ENCODE measurements around the gene PTPRN2. TPM values are rescaled to one million over a fixed set of nuclear protein-coding genes. Genes with fewer than 3 reads are reported as not detected.

Gene PTPRN2
- total and polyA plus RNA-seq, 9 of the 15 experiments (the other 6 are each of a cell fraction or from before 2014, with no cell fraction given): not detected

DNA sequence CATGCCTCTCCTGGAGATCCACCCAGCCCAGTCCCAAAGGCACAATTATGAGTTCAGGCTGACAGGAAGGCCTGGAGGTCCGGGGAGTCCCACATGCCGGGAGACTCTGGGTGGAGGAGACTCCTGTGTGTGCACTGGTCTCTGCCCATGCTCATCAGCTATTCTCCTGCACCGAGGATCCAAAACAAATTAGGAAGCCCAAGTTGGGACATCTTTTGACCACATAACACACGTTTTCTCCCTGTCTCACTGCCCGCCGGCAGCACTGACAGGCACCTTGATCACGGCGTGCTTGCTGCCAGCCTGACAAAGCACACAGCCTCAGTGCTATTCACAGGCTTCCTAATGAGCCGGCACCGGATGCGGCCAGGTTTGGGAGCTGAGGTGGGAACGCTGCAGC is 412.7 kb downstream of the PTPRN2 start:
- no peaks in the 10 kb centered on the region for H3K9me1 ChIP-seq (ENCODE audit: control insufficient read depth, insufficient read depth, low read length)
- FAIRE-seq (no peak), DNase-seq (ENCODE audit: extremely low read depth in 1 of 4, low spot score in 3 of 4) (no peak), ATAC-seq (no peak)
- intact Hi-C loops (cut with micrococcal nuclease): no loop called here
- no peak overlapping the region for H3K4me3 ChIP-seq
- no peaks in the 10 kb centered on the region for H3K9me3 ChIP-seq (replicated peaks; ENCODE audit: control insufficient read depth, insufficient read depth, low read depth, low read length)
- H3K4me2 ChIP-seq (ENCODE audit: insufficient read depth, low read length): no peak overlapping the region
- H3K79me2 ChIP-seq (ENCODE audit: control insufficient read depth, insufficient read depth, low read length): no peaks in the 10 kb centered on the region
- POLR2A ChIA-PET: interaction anchor here (0.6 kb wide), 1 partner anchor 24 kb away, joined by 4 read pairs; no protein-coding TSS in a partner anchor
- in situ Hi-C loops (cut with MboI): no loop called here
- CTCF ChIA-PET (ENCODE audit: low intra/inter-chr PET ratio): no interaction called here
- H3K4me1 ChIP-seq (replicated peaks in 1 of 2; ENCODE audit: control insufficient read depth in 2 of 2, insufficient read depth in 2 of 2, low read length in 2 of 2): no peaks in the 10 kb centered on the region
- TF ChIP-seq SP2 (IDR thresholded peaks at IDR 0.05; ENCODE audit: extremely low read depth, low read depth, low read length, poor library complexity, severe bottlenecking) (no peak), ZNF584 (CRISPR knock-in tag; IDR thresholded peaks at IDR 0.05; ENCODE audit: low read depth) (no peak), PTBP1 (IDR thresholded peaks at IDR 0.05; ENCODE audit: low read depth, low read length) (no peak), NR2C2 (CRISPR knock-in tag; IDR thresholded peaks at IDR 0.05) (no peak), NR2C2 (tag; IDR thresholded peaks at IDR 0.05) (no peak), SFPQ (IDR thresholded peaks at IDR 0.05; ENCODE audit: low read depth, low read length) (no peak), DIDO1 (tag; IDR thresholded peaks at IDR 0.05; ENCODE audit: low read depth) (no peak), PTRF (tag; IDR thresholded peaks at IDR 0.05) (no peak), SMC3 (conservative IDR thresholded peaks at IDR 0.05; ENCODE audit: insufficient read depth, low read depth, low read length) (no peak), TCF7L2 (IDR thresholded peaks at IDR 0.05; ENCODE audit: low read depth, low read length) (no peak), PYGO2 (tag; IDR thresholded peaks at IDR 0.05) (no peak), GATAD2B (IDR thresholded peaks at IDR 0.05; ENCODE audit: borderline replicate concordance) (no peak), SP1 (CRISPR knock-in tag; IDR thresholded peaks at IDR 0.05) (no peak), ZNF197 (CRISPR knock-in tag; IDR thresholded peaks at IDR 0.05; ENCODE audit: low read depth) (no peak), KLF1 (tag; IDR thresholded peaks at IDR 0.05) (no peak)
- TF ChIP-seq, protein P1, sequence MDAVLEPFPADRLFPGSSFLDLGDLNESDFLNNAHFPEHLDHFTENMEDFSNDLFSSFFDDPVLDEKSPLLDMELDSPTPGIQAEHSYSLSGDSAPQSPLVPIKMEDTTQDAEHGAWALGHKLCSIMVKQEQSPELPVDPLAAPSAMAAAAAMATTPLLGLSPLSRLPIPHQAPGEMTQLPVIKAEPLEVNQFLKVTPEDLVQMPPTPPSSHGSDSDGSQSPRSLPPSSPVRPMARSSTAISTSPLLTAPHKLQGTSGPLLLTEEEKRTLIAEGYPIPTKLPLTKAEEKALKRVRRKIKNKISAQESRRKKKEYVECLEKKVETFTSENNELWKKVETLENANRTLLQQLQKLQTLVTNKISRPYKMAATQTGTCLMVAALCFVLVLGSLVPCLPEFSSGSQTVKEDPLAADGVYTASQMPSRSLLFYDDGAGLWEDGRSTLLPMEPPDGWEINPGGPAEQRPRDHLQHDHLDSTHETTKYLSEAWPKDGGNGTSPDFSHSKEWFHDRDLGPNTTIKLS (IDR thresholded peaks at IDR 0.05; ENCODE audit: borderline replicate concordance, low read depth): no peak
- H4K20me1 ChIP-seq (replicated peaks; ENCODE audit: control insufficient read depth, insufficient read depth, low read length): no peaks in the 10 kb centered on the region
- no peaks in the 10 kb centered on the region for H3K36me3 ChIP-seq (ENCODE audit: control insufficient read depth, insufficient read depth, low read length)
- no peak overlapping the region for H3K27ac ChIP-seq (ENCODE audit: extremely low read depth, low read depth, low read length)
- BruUV-seq (replicated peaks): no TSS peak
- no peak overlapping the region for H2AFZ ChIP-seq (ENCODE audit: low read depth, low read length)
- no peak overlapping the region for H3K9ac ChIP-seq (ENCODE audit: insufficient read depth in 1 of 2, low read depth in 2 of 2, low read length in 2 of 2)
- WGBS (ENCODE audit: insufficient coverage, low coverage, missing lambda C conversion rate): under 1% methylated on average over 12 of the region's 12 CpGs
- peaks cover 3 to 32% of the 10 kb centered on the region in 2 experiments; a peak in 3 of 5 replicates for H3K27me3 ChIP-seq (ENCODE audit: control insufficient read depth in 2 of 2, insufficient read depth in 2 of 2, low read length in 2 of 2)
